SIG-M5 treated with dmso at 0.1 percent for 504 hours (cell line): ENCODE results near the gene DPYD.
"Not testable (repeated sequence)": the region's sequence is repeated elsewhere in the genome, so short reads cannot be mapped to it uniquely, and the experiment has no call there.

ENCODE experiments used
- DNase-seq: peaks from one replicate; lab custom pipeline; 2025; ENCODE audit not compliant: unreplicated experiment; lab: John Stamatoyannopoulos, UW

DPYD gene

GRCh38 chr1:97378596-97378995 lies 542.2 kb downstream of the DPYD start:
- DNase-seq = no peak

- DNase-seq = no peak
Measured at GRCh38 chr1:97377432-97378034, 543.3 kb downstream of the DPYD start.

GRCh38 chr1:97373000-97373399 lies 547.8 kb downstream of the DPYD start:
- DNase-seq = no peak

GRCh38 chr1:97372531-97372930 lies 548.3 kb downstream of the DPYD start:
- DNase-seq = no peak

- DNase-seq = no peak
Measured at GRCh38 chr1:97368296-97368695, 552.5 kb downstream of the DPYD start.

GRCh38 chr1:97366984-97367383 lies 553.9 kb downstream of the DPYD start:
- no peak for DNase-seq

GRCh38 chr1:97365026-97365425 lies 555.8 kb downstream of the DPYD start:
- DNase-seq = no peak

- DNase-seq = no peak
Measured at GRCh38 chr1:97364086-97364485, 556.7 kb downstream of the DPYD start.

- DNase-seq = no peak
Measured at GRCh38 chr1:97356309-97356708, 564.5 kb downstream of the DPYD start.

- DNase-seq = no peak
Measured at GRCh38 chr1:97352936-97353382, 567.9 kb downstream of the DPYD start.

- DNase-seq = no peak
Measured at GRCh38 chr1:97351846-97352245, 569.0 kb downstream of the DPYD start.

- no peak for DNase-seq
Measured at GRCh38 chr1:97350662-97351061, 570.2 kb downstream of the DPYD start.

GRCh38 chr1:97350241-97350640 lies 570.6 kb downstream of the DPYD start:
- DNase-seq = no peak

GRCh38 chr1:97349794-97350193 lies 571.0 kb downstream of the DPYD start:
- DNase-seq = not testable (repeated sequence)

- DNase-seq = no peak
Measured at GRCh38 chr1:97348599-97349265, 572.1 kb downstream of the DPYD start.

- no peak for DNase-seq
Measured at GRCh38 chr1:97340951-97341350, 579.9 kb downstream of the DPYD start.

- DNase-seq = no peak
Measured at GRCh38 chr1:97338347-97338746, 582.5 kb downstream of the DPYD start.

- no peak for DNase-seq
Measured at GRCh38 chr1:97337250-97338030, 583.4 kb downstream of the DPYD start.

- DNase-seq = no peak
Measured at GRCh38 chr1:97334454-97334853, 586.4 kb downstream of the DPYD start.

GRCh38 chr1:97332716-97333115 lies 588.1 kb downstream of the DPYD start:
- DNase-seq = no peak

- no peak for DNase-seq
Measured at GRCh38 chr1:97331165-97331564, 589.7 kb downstream of the DPYD start.

GRCh38 chr1:97314685-97315084 lies 606.1 kb downstream of the DPYD start:
- DNase-seq = no peak
